ENCODE measurements around the gene MAPKAP1.

MAPKAP1 gene

DNA sequence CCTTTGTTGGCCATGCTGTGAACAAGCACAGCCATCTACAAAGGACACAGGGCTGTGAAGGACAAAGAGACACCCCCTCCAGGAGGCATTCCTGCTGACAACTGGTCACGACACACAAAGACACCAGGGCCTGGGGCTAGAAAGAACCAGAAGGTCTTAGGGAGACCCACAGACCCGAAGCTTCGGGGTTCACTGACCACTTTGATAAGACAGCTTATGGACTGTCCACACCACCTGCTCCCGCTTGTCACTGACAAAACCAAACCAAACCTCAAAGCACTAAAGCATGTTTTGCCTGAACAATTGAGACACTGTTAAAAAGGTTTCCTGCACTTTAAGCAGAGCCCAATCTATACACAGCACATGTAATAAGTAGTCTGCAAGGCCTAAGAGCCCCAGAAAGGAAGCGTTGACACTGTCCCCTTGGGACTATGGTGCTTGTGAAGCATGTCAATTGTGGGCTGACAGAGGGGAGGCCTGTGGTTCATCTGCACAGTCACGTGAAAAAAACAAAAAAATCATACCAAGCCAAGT, 260.4 kb downstream of the MAPKAP1 start:
- Histone ChIP-seq H3K4me3 (no peak overlapping the region; a peak in 1 of 20 replicates), H4K20me1 (peaks cover 17 to 81% (median 64%) of the 10 kb centered on the region in 11 experiments; a peak in 21 of 22 replicates), H3K36me3 (peaks cover 7 to 46% (median 22%) of the 10 kb centered on the region in 11 experiments; a peak in 20 of 22 replicates), H3K4me2 (peak overlapping the region; percentile 66 to 98 (median 88)), H3K27me3 (peaks cover 0 to 34% (median 25%) of the 10 kb centered on the region in 11 experiments; a peak in 15 of 22 replicates), H3K9me3 (replicated peaks in 1 of 11) (no peaks in the 10 kb centered on the region), H3K4me1 (peaks cover 18 to 48% (median 36%) of the 10 kb centered on the region in 10 experiments), H3K27ac (peak overlapping the region in 5 of 11 experiments; percentile 12 to 45 (median 21); a peak in 7 of 22 replicates), H3K9ac (peak overlapping the region in 8 of 11 experiments; percentile 6 to 56 (median 28); a peak in 8 of 22 replicates)
- peak in 1 of 11 experiments; percentile 29; a peak in 1 of 22 replicates for TF ChIP-seq Cebpa-rat (IDR thresholded peaks at IDR 0.05)

DNA sequence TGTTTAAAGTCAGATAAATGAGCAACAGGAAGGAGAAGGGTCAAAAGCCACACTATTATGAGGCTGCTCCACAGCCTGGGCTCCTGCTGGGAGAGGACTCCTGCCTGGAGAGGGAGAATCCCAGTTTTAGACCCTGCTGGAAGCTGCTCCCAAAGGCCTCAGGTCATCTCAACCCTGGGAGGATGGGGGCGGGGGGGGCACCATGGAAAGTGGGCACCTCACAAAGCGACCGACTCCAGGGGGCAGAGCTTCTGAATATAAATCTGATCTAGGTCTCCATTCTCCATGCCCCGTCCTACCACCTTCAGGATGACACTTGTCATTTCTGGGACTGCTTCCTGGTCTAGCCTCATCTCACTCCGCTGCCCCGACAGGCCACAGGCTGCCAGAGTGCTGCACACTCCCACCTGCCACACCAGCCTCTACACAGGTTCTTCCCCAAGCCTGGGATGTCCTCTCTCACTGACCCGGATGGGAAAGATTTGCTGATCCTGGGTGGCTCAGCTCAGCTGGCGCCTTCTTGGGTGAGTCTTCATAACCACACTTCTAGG, 262.0 kb downstream of the MAPKAP1 start:
- H3K36me3 ChIP-seq = peaks cover 8 to 55% (median 24%) of the 10 kb centered on the region in 11 experiments; a peak in 20 of 22 replicates
- peaks cover 0 to 34% (median 25%) of the 10 kb centered on the region in 11 experiments; a peak in 15 of 22 replicates for H3K27me3 ChIP-seq
- no peak for TF ChIP-seq Cebpa-rat (IDR thresholded peaks at IDR 0.05)
- H3K9me3 ChIP-seq (replicated peaks in 1 of 11) = no peaks in the 10 kb centered on the region
- peaks cover 17 to 88% (median 65%) of the 10 kb centered on the region in 11 experiments; a peak in 21 of 22 replicates for H4K20me1 ChIP-seq
- no peak overlapping the region for H3K4me3 ChIP-seq
- H3K27ac ChIP-seq = no peak overlapping the region
- peak overlapping the region in 7 of 11 experiments; percentile 19 to 92 (median 88); a peak in 9 of 22 replicates for H3K4me2 ChIP-seq
- H3K9ac ChIP-seq = no peak overlapping the region
- peaks cover 18 to 60% (median 44%) of the 10 kb centered on the region in 10 experiments for H3K4me1 ChIP-seq

DNA sequence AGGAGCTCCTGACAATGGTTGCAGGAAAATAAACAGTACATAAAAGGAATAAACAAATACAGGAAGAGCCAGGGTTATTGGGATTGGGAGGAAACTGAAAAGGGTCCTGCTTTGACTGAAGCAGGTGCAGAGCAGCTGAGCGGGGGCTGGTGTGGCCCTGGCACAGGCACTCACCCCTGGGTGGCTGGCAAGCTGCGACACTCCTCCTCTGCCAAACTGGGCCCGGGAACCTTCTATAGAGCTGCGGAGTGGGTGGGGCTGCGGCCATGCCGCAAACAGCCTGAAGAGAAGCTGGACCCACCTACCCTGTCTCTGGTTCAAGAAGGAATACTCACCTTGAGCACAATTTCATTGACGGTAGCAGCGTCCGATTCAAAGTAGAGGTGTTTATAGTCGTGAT, 262.8 kb downstream of the MAPKAP1 start:
- Histone ChIP-seq H3K27me3 (peaks cover 0 to 32% (median 25%) of the 10 kb centered on the region in 11 experiments; a peak in 15 of 22 replicates), H4K20me1 (peaks cover 17 to 88% (median 63%) of the 10 kb centered on the region in 11 experiments; a peak in 21 of 22 replicates), H3K9ac (no peak overlapping the region), H3K4me3 (no peak overlapping the region), H3K4me1 (peaks cover 18 to 56% (median 44%) of the 10 kb centered on the region in 10 experiments), H3K36me3 (peaks cover 15 to 64% (median 30%) of the 10 kb centered on the region in 11 experiments; a peak in 21 of 22 replicates), H3K9me3 (replicated peaks in 1 of 11) (no peaks in the 10 kb centered on the region), H3K27ac (no peak overlapping the region), H3K4me2 (no peak overlapping the region)
- no peak for TF ChIP-seq Cebpa-rat (IDR thresholded peaks at IDR 0.05)

DNA sequence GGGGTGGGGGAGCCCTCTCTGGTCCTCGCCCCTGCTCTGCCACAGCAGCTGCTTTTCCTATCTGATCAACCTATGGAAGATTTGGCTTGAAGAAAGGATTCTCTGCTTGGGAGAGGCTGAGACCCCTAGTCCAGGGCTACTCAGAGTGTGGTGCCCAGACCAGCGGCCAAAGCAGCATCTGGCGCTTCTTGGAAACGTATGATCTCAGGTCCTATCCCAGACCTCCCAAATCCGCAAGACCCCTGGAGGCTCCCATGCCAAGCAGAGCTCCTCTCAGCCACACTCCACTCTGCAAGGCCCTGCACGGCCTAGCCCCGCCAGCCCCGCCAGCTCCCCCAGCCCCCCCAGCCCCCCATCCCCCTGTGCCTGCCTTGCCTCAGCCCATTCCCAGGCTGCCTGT, 263.6 kb downstream of the MAPKAP1 start:
- no peak overlapping the region for H3K27ac ChIP-seq
- H3K9me3 ChIP-seq (replicated peaks in 1 of 11) = no peaks in the 10 kb centered on the region
- H4K20me1 ChIP-seq = peaks cover 17 to 88% (median 64%) of the 10 kb centered on the region in 11 experiments; a peak in 21 of 22 replicates
- peaks cover 16 to 54% (median 42%) of the 10 kb centered on the region in 10 experiments for H3K4me1 ChIP-seq
- H3K27me3 ChIP-seq = peaks cover 0 to 24% (median 21%) of the 10 kb centered on the region in 11 experiments; a peak in 14 of 22 replicates
- H3K9ac ChIP-seq = no peak overlapping the region
- peaks cover 21 to 72% (median 38%) of the 10 kb centered on the region in 11 experiments; a peak in 21 of 22 replicates for H3K36me3 ChIP-seq
- TF ChIP-seq Cebpa-rat (IDR thresholded peaks at IDR 0.05) = no peak
- no peak overlapping the region for H3K4me3 ChIP-seq
- H3K4me2 ChIP-seq = no peak overlapping the region

DNA sequence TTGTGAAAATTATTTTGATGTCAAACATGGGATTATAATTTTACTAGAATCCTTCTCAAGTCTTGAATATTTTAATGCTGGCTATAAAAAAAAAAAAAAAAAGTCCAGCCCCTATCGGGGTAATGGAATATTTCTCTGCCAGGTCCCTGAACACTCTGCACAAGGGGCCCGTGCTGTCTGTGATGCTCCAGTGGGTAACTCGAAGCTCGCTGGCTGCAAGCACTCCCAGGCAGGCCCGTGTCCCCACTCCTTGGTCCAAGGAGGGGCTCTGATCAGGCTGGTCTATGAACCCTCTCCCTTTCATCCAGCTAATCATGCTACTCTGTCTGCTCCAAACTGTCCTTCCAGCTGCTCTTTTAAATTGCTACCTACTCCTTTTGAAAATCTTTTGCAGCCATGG, 264.6 kb downstream of the MAPKAP1 start:
- H3K36me3 ChIP-seq = peaks cover 24 to 81% (median 46%) of the 10 kb centered on the region in 11 experiments; a peak in 21 of 22 replicates
- TF ChIP-seq Cebpa-rat (IDR thresholded peaks at IDR 0.05) = no peak
- peaks cover 0 to 15% (median 12%) of the 10 kb centered on the region in 11 experiments; a peak in 11 of 22 replicates for H3K27me3 ChIP-seq
- peaks cover 8 to 85% (median 59%) of the 10 kb centered on the region in 11 experiments; a peak in 21 of 22 replicates for H4K20me1 ChIP-seq
- H3K4me2 ChIP-seq = no peak overlapping the region
- no peak overlapping the region for H3K4me3 ChIP-seq
- peaks cover 6 to 44% (median 33%) of the 10 kb centered on the region in 10 experiments for H3K4me1 ChIP-seq
- H3K9me3 ChIP-seq (replicated peaks in 1 of 11) = no peaks in the 10 kb centered on the region
- H3K27ac ChIP-seq = no peak overlapping the region
- H3K9ac ChIP-seq = no peak overlapping the region

DNA sequence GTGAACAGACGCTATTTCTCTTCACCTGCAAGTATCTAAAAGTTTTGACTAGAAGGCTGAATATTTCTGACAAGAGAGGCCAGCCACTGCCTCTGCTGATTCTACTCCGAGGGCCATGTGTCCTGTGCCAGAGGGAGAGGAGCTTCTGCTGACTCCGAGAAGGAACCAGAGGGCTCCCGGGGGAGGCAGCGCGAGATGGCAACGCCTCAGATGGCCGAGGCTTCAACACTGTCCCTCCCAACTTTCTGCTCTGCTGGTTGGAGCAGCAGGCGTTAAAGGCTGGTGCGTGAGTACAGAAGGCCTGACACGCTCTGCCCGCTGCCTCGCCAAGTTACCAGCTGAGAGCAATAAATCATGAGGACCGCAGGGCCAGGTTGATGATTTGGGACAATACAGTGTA, 266.6 kb downstream of the MAPKAP1 start:
- Histone ChIP-seq H3K4me2 (peak overlapping the region in 6 of 11 experiments; percentile 2 to 37 (median 28); a peak in 7 of 22 replicates), H4K20me1 (peaks cover 0 to 82% (median 48%) of the 10 kb centered on the region in 11 experiments; a peak in 20 of 22 replicates), H3K9me3 (replicated peaks in 1 of 11) (no peaks in the 10 kb centered on the region), H3K9ac (no peak overlapping the region), H3K27ac (no peak overlapping the region), H3K4me3 (no peak overlapping the region), H3K36me3 (peaks cover 24 to 87% (median 46%) of the 10 kb centered on the region in 11 experiments), H3K27me3 (peaks cover 0 to 10% (median 7%) of the 10 kb centered on the region in 11 experiments; a peak in 5 of 22 replicates), H3K4me1 (peaks cover 0 to 24% (median 12%) of the 10 kb centered on the region in 10 experiments; a peak in 14 of 20 replicates)
- TF ChIP-seq Cebpa-rat (IDR thresholded peaks at IDR 0.05) = no peak

DNA sequence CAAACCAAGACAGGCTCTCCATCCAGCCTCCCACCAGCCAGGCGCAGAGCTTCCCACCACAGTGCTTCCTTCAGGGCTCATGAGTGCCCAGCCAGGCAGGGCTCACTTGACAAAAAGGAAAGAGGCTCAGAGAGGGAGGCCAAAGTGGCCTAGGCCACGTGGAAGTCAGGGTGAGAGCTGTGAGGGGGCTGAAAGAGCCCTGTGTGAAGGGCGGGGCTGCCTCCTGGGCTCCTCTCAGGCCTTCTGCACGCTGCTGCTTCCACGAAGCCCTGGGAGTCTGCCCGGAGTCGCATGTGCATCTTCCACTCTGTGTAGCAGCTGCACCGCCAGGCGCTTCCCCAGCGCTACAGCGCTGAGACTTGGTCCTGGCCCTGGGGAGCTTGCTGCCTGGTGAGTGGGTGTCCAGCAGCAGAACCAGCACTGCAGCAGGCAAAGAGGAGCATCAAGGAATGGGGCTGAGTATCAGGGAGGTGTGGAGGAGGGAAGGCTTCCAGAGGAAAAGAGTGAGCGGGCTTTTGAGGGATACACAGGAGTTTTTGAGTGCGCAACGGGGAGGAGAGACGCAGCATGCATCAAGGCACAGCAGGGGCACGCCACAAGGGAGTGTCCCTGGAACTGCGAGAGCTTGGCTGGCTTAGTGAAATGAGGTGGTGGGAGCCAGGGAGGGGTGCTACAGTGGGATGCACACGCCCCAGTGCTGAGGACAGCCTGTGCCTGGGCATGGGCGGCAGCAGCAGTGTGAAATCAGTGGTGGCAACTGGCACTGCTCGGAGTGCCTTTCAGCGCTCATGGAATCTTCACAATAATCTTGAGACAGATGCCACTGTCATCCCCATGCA, 267.4 kb downstream of the MAPKAP1 start:
- Histone ChIP-seq H3K36me3 (peaks cover 24 to 79% (median 43%) of the 10 kb centered on the region in 11 experiments), H3K4me1 (peaks cover 0 to 17% (median 6%) of the 10 kb centered on the region in 10 experiments; a peak in 10 of 20 replicates), H3K9me3 (replicated peaks in 1 of 11) (no peaks in the 10 kb centered on the region), H3K9ac (no peak overlapping the region), H3K4me2 (peak overlapping the region in 2 of 11 experiments; percentile 32 to 36; a peak in 1 of 22 replicates), H3K27ac (no peak overlapping the region), H4K20me1 (peaks cover 0 to 78% (median 40%) of the 10 kb centered on the region in 11 experiments; a peak in 16 of 22 replicates), H3K4me3 (no peak overlapping the region), H3K27me3 (peaks cover 0 to 2% (median under 1%) of the 10 kb centered on the region in 11 experiments; a peak in 2 of 22 replicates)
- no peak for TF ChIP-seq Cebpa-rat (IDR thresholded peaks at IDR 0.05)
